NOMO-1 treated with dmso at 0.1 percent for 144 hours (cell line): ENCODE measurements around the gene RNF180.

ENCODE experiments used
- DNase-seq: peaks from one replicate; lab custom pipeline; 2025; ENCODE audit not compliant: unreplicated experiment; lab: John Stamatoyannopoulos, UW

The RNF180 gene

GRCh38 chr5:64165500-64166200, at the start of gene RNF180:
TSS of gene RNF180 (plus strand) at chr5:64165843. CDS start at chr5:64200808, 34,965 bp downstream.
- peak; percentile 39 for DNase-seq

- DNase-seq = no peak
Observed at GRCh38 chr5:64125521-64125920, 40.1 kb upstream of the RNF180 start.

GRCh38 chr5:64126202-64126741, 39.4 kb upstream of the RNF180 start:
- no peak for DNase-seq

- no peak for DNase-seq
Observed at GRCh38 chr5:64140018-64140417, 25.6 kb upstream of the RNF180 start.

- no peak for DNase-seq
Observed at GRCh38 chr5:64144425-64145215, 21.0 kb upstream of the RNF180 start.

GRCh38 chr5:64145216-64145895, 20.3 kb upstream of the RNF180 start:
- no peak for DNase-seq

- no peak for DNase-seq
Observed at GRCh38 chr5:64147379-64147778, 18.3 kb upstream of the RNF180 start.

GRCh38 chr5:64147849-64148441, 17.7 kb upstream of the RNF180 start:
- peak; percentile 14 for DNase-seq

GRCh38 chr5:64149268-64149667, 16.4 kb upstream of the RNF180 start:
- DNase-seq = no peak

GRCh38 chr5:64149857-64150521, 15.7 kb upstream of the RNF180 start:
- no peak for DNase-seq

- DNase-seq = no peak
Observed at GRCh38 chr5:64156261-64156660, 9.4 kb upstream of the RNF180 start.

- DNase-seq = no peak
Observed at GRCh38 chr5:64158827-64159226, 6.8 kb upstream of the RNF180 start.

- no peak for DNase-seq
Observed at GRCh38 chr5:64160201-64160600, 5.4 kb upstream of the RNF180 start.

GRCh38 chr5:64161420-64161819, 4.2 kb upstream of the RNF180 start:
- peak; percentile 29 for DNase-seq

GRCh38 chr5:64163135-64163534, 2.5 kb upstream of the RNF180 start:
- no peak for DNase-seq

- DNase-seq = peak; percentile 6
Observed at GRCh38 chr5:64163746-64164145, 1.9 kb upstream of the RNF180 start.

- DNase-seq = no peak
Observed at GRCh38 chr5:64164166-64164565, 1.5 kb upstream of the RNF180 start.

- no peak for DNase-seq
Observed at GRCh38 chr5:64165160-64165499, 513 bp upstream of the RNF180 start.

GRCh38 chr5:64166201-64166959, 737 bp downstream of the RNF180 start:
- DNase-seq = no peak

GRCh38 chr5:64176301-64176700, 10.7 kb downstream of the RNF180 start:
- no peak for DNase-seq
